ENCODE results near the gene POLR3H.

The POLR3H gene

GRCh38 chr22:41557401-41558240, 13.4 kb upstream of the POLR3H start:
- no peak for DNase-seq (ENCODE audit: low read depth)
- TF ChIP-seq CTCF (IDR thresholded peaks at IDR 0.05; ENCODE audit: insufficient read depth, low read depth, low read length, missing control alignments), result no peak
- H3K4me3 ChIP-seq (ENCODE audit: low read depth, low read length), result no peak overlapping the region

- DNase-seq (ENCODE audit: low read depth), result no peak
- no peak overlapping the region for H3K4me3 ChIP-seq (ENCODE audit: low read depth, low read length)
- no peak for TF ChIP-seq CTCF (IDR thresholded peaks at IDR 0.05; ENCODE audit: insufficient read depth, low read depth, low read length, missing control alignments)
Measured at GRCh38 chr22:41556561-41556960, 12.3 kb upstream of the POLR3H start.

- no peak for TF ChIP-seq CTCF (IDR thresholded peaks at IDR 0.05; ENCODE audit: insufficient read depth, low read depth, low read length, missing control alignments)
- DNase-seq (ENCODE audit: low read depth), result no peak
- H3K4me3 ChIP-seq (ENCODE audit: low read depth, low read length), result no peak overlapping the region
Measured at GRCh38 chr22:41555325-41555982, 11.2 kb upstream of the POLR3H start.

GRCh38 chr22:41551877-41552582, 7.8 kb upstream of the POLR3H start:
- no peak for DNase-seq (ENCODE audit: low read depth)
- no peak overlapping the region for H3K4me3 ChIP-seq (ENCODE audit: low read depth, low read length)
- no peak for TF ChIP-seq CTCF (IDR thresholded peaks at IDR 0.05; ENCODE audit: insufficient read depth, low read depth, low read length, missing control alignments)

- no peak for DNase-seq (ENCODE audit: low read depth)
- no peak for TF ChIP-seq CTCF (IDR thresholded peaks at IDR 0.05; ENCODE audit: insufficient read depth, low read depth, low read length, missing control alignments)
- H3K4me3 ChIP-seq (ENCODE audit: low read depth, low read length), result no peak overlapping the region
Measured at GRCh38 chr22:41550952-41551491, 6.8 kb upstream of the POLR3H start.

GRCh38 chr22:41548830-41549211, 4.6 kb upstream of the POLR3H start:
- no peak for TF ChIP-seq CTCF (IDR thresholded peaks at IDR 0.05; ENCODE audit: insufficient read depth, low read depth, low read length, missing control alignments)
- no peak for DNase-seq (ENCODE audit: low read depth)
- no peak overlapping the region for H3K4me3 ChIP-seq (ENCODE audit: low read depth, low read length)

Data from GM12865 (cell line).